Measurements from ENCODE around the gene PEA15.

The PEA15 gene

DNA sequence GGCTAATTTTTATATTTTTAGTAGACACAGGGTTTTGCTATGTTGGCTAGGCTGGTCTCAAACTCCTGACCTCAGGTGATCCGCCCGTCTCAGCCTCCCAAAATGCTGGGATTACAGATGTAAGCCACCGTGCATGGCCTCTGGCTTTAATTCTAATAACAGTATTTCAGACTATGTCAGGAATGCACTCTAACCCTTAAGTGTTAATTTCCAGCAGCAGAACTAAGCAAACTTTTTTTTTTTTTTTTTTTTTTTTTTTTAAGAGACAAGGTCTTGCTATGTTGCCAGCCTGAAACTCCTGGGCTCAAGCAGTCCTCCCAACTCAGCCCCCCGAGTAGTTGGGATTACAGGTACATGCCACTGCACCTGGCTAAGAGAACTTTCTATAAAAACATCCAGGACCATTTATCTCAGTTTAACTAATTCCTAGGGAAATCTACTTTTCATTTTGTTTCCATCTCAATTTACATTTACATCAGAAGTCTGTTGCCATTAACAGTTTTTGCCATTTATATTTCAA, 50.7 kb downstream of the PEA15 start:
- no peak overlapping the region for H3K4me3 ChIP-seq (ENCODE audit: low read length)
- TF ChIP-seq ZNF274 (IDR thresholded peaks at IDR 0.05; ENCODE audit: low read depth, low read length), result no peak

DNA sequence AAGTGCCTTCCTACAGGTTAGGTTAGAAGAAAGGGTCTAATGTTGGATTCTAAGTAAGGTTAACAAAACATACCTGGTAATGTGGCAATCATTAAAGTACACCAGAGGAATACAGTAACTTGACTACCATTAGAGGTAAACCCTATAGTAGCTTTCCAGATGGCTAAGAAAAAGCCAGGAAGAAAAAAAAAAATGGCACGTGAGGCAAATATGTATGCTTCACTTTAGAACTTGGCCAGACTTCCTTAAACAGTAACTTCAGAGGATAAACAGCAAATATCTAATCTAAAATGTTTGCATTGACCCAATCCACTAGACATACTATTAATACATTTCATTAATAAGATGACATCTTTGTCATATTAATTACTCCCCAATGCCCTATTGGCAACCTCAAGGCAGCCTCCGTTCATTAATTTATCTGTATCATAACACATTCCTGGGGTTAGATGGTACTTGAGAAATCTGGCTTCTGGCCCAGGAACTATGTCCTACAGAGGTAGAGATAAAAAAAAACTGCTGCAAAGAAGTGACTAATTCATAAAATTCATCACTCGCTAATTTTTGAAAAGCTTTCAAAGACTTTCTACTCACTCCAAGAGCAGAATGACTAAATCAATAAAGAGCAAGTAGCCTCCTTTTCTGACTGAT, 51.3 kb downstream of the PEA15 start:
- no peak overlapping the region for H3K4me3 ChIP-seq (ENCODE audit: low read length)
- no peak for TF ChIP-seq ZNF274 (IDR thresholded peaks at IDR 0.05; ENCODE audit: low read depth, low read length)

DNA sequence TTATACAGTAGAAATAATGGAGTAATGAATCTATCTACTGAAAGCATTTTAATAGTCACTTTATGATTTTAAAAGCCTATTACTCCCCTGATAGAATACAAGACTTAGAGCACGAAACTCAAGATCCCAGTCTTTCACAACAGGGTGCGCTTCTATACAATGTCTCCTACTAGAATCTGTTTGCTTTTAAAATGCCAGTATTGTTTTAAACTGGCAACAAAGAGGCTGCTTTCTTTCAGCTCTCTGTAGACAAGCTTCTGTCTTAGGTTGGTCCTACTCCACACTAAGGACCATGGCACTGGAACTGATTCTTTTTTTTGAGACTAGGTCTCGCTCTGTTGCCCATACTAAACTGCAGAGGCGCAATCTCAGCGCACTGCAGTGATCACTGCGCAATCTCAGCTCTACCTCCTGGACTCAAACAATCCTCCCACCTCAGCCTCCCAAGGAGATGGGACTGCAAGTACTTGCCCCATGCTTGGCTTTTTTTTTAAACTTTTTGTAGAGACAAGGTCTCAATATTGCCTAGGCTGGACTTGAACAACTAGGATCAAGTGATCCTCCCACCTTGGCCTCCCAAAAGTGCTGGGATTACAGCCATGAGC, 52.3 kb downstream of the PEA15 start:
- no peak overlapping the region for H3K4me3 ChIP-seq (ENCODE audit: low read length)

DNA sequence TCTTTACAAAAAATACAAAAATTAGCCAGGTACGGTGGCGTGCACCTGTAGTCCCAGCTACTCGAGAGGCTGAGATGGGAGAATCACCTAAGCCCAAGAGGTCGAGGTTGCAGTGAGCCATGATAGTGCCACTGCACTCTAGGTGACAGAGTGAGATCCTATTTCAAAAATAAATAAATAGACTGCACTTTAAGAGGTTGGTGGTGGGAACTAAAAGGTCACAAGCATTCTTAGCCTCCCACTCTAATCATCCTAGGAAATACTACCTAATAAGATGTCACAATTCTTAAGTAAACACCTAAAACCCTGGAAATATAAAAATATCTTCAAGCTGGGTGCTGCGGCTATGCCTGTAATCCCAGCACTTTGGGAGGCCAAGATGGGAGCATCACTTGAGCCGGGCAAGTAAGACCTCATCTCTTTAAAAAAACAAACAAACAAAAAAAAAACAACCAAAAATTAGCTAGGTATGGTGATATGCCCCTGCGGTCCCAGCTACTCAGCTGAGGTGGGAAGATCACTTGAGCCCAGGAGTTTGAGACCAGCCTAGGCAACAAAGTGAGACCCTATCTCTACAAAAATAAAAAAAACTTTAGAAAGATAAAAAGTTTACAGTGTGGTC, 53.1 kb downstream of the PEA15 start:
- no peak for TF ChIP-seq ZNF274 (IDR thresholded peaks at IDR 0.05; ENCODE audit: low read depth, low read length)
- no peak overlapping the region for H3K4me3 ChIP-seq (ENCODE audit: low read length)

More for the DNA sequence above, 52.3 kb downstream of the PEA15 start:
- no peak for TF ChIP-seq ZNF274 (IDR thresholded peaks at IDR 0.05; ENCODE audit: low read depth, low read length)

DNA sequence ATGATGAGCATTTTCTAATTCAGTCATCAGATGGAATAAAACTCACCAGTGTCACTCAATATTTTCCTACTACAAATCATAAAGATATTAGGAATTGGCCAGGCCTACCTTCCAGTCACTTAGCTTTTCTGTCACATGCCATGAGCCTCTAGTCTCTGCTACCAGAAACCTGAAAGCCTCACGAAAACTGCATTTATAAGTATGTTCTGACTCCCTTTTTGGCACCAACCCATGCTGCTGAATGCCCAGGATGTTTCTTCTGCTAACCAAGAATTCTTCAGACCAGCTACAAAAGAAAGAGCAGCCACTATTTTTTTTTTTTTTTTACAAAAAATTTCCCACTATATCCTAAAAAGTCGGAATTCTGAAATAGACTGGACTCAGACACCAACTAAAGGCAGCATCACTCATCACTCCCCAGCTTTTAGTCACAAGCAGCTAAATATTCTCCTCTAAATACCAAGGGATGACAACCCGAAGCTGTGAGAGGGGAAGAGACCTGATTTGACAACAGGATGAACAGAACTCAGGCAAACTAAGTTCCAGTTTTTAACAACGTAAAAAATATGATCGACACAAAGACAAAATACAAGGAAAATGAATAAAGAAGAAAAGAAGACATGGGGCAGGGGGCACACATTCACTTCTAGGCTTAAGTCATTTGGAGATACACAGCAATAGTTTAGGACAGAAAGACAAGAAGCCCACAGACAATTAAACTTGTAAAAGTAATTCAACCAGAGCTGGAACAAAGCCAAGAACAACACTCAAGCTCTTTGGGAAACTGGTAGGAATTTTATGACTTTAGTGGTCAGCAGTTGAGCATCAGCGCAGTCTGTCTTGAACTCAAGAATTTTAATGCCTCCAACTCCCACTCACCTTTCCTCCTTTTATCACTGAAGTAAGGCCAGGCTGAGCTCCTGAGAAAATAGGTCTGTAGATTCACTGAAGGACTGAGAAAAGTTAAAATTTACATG, 55.5 kb downstream of the PEA15 start:
- H3K4me3 ChIP-seq (ENCODE audit: low read length), result peak overlapping the region; percentile 95
- TF ChIP-seq ZNF274 (IDR thresholded peaks at IDR 0.05; ENCODE audit: low read depth, low read length), result no peak

DNA sequence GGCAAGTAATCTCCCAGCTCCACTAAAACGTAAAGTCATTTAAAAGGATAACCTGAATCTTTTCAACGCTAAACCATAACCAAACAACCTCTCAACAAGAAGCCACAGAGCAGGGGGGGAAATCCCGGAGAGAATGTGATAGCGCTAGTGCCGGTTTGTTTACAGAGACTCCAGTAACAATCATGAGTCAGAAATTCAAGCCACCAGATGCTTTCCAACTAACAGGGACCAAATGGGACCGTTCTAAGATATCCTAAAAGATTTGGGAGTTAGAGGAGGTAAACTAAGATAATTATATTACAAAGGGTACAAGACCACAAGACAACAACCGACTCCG, 56.3 kb downstream of the PEA15 start:
- peak overlapping the region; percentile 95 for H3K4me3 ChIP-seq (ENCODE audit: low read length)
- no peak for TF ChIP-seq ZNF274 (IDR thresholded peaks at IDR 0.05; ENCODE audit: low read depth, low read length)

DNA sequence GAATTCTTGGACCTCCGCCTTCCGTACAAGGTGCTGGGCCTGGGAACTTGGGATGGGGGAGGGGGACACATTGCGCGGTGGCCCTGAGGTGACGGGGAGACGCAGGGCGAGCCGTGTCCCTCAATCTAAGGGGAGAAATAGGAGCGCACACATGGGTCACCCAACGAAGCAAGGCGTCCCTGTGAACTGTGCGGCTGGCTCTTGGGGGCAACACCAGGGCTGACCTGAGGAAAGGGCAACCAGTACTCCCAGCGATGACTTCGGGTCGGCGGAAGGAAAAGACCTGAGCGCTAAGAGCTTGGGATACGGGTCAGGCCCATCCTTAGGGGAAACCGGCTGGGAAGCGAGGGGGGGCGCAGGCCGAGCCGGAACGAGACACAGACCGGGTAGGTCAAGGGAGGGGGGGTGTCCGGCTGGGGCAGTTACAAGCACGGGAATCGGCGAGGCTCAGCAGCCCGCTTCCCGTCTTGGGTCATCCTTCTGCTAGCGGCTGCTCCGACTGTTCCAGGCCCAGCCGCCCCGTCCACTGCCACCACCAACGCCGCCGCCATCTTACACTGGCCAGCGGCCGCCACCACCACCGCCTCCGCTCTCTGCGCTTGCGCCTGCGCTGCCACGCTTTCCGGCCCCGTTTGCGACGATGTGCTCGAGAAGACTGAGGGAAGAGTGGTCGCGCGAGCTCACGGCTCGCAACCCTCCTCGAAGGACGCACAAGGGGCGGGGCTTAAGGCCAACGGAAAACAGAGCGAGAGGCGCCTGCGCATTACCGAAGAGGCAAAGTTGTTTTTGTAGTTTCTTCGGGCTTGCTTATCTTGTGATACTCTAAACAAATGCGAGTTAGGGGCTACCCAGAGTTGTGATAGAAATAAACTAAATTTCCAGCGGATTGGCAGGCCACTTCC, 57.0 kb downstream of the PEA15 start, which contains the start of gene DCAF8:
TSS of gene DCAF8 (minus strand) at position 657 of the 902 bp plus-strand sequence. CDS start 18,541 bp downstream, outside the sequence.
- no peak for TF ChIP-seq ZNF274 (IDR thresholded peaks at IDR 0.05; ENCODE audit: low read depth, low read length)
- H3K4me3 ChIP-seq (ENCODE audit: low read length), result peak within 1 kb of the TSS; percentile 95

DNA sequence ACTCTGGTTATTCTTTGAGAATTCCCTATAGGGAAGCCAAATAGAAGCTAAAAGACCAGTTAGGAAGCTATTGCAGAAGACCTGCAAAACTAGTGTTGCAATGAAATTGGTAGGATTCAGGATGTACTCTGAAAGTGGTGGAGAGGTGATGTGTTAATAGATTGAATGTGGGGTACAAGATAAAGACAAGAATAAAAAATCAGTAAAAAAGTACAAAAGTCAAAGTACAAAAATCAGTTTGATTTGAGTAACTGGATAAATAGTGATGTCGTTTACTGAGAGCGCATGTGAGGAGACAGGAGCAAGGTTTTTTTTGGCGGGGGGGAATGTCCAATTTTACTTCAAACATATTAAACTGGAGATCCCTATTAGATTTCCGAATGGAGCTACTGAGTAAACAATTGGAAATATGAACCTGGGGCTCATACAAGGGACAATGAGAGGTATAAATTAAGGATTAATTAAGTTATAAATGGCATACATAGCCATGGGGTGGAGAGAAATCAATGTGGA, 59.7 kb downstream of the PEA15 start:
- TF ChIP-seq ZNF274 (IDR thresholded peaks at IDR 0.05; ENCODE audit: low read depth, low read length), result no peak
- no peak overlapping the region for H3K4me3 ChIP-seq (ENCODE audit: low read length)
